Muscle of arm (tissue), 14 donors: ENCODE data around the gene MYORG. TPM values are rescaled to one million over a fixed set of nuclear protein-coding genes. Genes with fewer than 3 reads are reported as not detected.

Experiments
- DNase-seq: peaks from one replicate; pipeline ENCODE4 v3.0.0-alpha.2; 2013
- long read RNA-seq, 11 donors: transcript quantifications; one replicate each; lab custom pipeline, GENCODE V29; 2026
- polyA plus RNA-seq, 12 donors: library from polyadenylated mRNA; unstranded; fragments of 120-200 nt; gene quantifications; one replicate each; pipeline ENCODE4 v1.2.1, GENCODE V29; 2013; ENCODE audit not compliant: insufficient read length in 12 of 12

MYORG gene
- 10 to 100 TPM in 10 of 12 donors, 1 to 10 TPM in 1, not detected in 1; 8.2 to 21.5 (median 18.4) TPM for polyA plus RNA-seq
- long read RNA-seq, donor 1, full-length matches to known transcripts, result 15 of 15 reads
- long read RNA-seq, donor 1, partial matches to known transcripts, result 0 of 15 reads
- long read RNA-seq, donor 1, other reads (novel, unspliced or antisense), result 0 of 15 reads
- long read RNA-seq, donor 2, full-length matches to known transcripts, result 8 of 8 reads
- long read RNA-seq, donor 2, partial matches to known transcripts, result 0 of 8 reads
- long read RNA-seq, donor 2, other reads (novel, unspliced or antisense), result 0 of 8 reads
- long read RNA-seq, donor 3, full-length matches to known transcripts, result 2 of 2 reads
- long read RNA-seq, donor 3, partial matches to known transcripts, result 0 of 2 reads
- long read RNA-seq, donor 3, other reads (novel, unspliced or antisense), result 0 of 2 reads
- long read RNA-seq, donor 4, full-length matches to known transcripts, result 4 of 4 reads
- long read RNA-seq, donor 4, partial matches to known transcripts, result 0 of 4 reads
- long read RNA-seq, donor 4, other reads (novel, unspliced or antisense), result 0 of 4 reads
- long read RNA-seq, donor 5, result 0 reads
- long read RNA-seq, donor 6, full-length matches to known transcripts, result 3 of 3 reads
- long read RNA-seq, donor 6, partial matches to known transcripts, result 0 of 3 reads
- long read RNA-seq, donor 6, other reads (novel, unspliced or antisense), result 0 of 3 reads
- long read RNA-seq, donor 7, full-length matches to known transcripts, result 6 of 6 reads
- long read RNA-seq, donor 7, partial matches to known transcripts, result 0 of 6 reads
- long read RNA-seq, donor 7, other reads (novel, unspliced or antisense), result 0 of 6 reads
- long read RNA-seq, donor 8, full-length matches to known transcripts, result 11 of 11 reads
- long read RNA-seq, donor 8, partial matches to known transcripts, result 0 of 11 reads
- long read RNA-seq, donor 8, other reads (novel, unspliced or antisense), result 0 of 11 reads
- long read RNA-seq, donor 9, full-length matches to known transcripts, result 1 of 1 reads
- long read RNA-seq, donor 9, partial matches to known transcripts, result 0 of 1 reads
- long read RNA-seq, donor 9, other reads (novel, unspliced or antisense), result 0 of 1 reads
- long read RNA-seq, donor 10, full-length matches to known transcripts, result 5 of 5 reads
- long read RNA-seq, donor 10, partial matches to known transcripts, result 0 of 5 reads
- long read RNA-seq, donor 10, other reads (novel, unspliced or antisense), result 0 of 5 reads
- long read RNA-seq, donor 11, full-length matches to known transcripts, result 4 of 4 reads
- long read RNA-seq, donor 11, partial matches to known transcripts, result 0 of 4 reads
- long read RNA-seq, donor 11, other reads (novel, unspliced or antisense), result 0 of 4 reads

DNA sequence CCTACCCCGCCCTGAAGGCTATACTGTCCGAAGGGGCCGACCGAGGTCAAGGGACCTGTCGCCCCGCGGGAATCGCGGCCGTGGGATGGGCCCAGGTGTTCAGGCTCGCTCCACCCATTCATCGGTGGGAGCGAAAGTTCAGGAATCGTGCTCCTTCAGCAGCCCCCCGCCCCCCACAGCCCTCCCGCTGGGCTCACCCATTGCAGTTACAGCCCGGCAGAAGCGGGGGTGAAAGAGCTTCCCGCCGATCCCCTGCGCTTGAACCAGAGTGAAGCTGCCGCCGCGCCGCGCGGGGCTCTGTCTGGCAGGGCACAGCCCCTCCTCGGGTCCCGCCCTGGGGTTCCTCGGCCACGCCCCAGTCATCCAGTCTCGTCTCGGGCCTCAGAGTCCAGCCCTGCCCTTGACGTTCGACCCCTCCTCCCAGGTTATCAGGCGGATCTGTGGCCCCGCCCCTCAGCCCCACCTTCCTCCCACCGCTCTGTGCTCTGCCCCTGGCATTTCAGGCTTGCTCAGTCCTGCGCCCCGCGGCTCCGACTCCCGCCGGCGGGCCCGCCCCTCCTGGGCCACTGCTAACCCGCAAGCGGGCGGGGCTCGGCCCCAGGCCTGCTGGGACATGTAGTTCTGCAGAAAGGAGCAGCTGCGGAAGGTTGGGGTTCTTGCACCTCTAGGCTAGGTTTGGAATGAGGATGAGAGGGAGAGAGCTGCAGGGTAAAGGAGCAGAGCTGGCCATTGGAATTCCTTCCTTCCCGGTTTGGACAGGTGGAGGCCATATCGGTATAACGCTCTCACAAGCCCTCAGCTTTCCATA is at the start of gene MYORG:
TSS of gene MYORG (minus strand) at position 303 of the 808 bp plus-strand sequence. CDS start 3,955 bp downstream, outside the sequence.
- DNase-seq, result peak; percentile 78

DNA sequence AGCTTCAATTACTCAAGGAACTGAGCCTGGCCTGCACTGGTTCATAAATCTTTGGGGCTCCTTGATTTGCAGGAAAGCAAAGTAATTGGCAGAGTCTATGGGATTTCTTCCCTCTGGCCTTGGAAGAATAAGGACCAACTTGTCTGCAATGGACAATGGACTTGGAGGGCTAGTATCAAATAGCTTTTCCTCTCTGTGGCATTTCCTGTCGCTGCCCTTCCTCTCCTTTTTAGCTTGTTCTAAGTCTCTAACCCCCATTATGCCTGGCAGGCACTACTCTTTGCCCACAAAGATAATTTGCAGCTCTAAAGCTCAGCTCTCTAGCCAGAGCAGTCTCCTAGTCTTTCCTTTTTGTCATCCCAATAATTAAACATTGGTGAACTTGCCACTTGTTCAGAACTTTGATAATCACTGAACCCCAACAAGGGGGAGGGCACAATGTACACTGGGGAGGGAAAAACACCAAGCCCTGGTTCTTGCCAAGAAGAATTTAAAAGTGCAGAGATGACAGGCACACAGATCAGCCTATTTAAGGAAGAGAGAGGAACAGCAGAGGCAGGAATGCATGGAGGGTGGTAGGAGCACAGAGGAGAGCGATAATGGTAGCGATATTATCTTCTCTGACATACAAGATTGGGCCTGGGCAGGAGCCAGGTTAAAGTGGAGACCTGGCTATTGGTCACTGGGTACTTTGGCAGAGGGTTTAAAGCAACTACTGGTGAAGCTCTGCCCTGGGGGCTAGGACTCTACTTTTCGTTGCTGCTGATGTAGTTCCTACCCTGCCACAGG is 43.2 kb upstream of the MYORG start:
- DNase-seq, result no peak

DNA sequence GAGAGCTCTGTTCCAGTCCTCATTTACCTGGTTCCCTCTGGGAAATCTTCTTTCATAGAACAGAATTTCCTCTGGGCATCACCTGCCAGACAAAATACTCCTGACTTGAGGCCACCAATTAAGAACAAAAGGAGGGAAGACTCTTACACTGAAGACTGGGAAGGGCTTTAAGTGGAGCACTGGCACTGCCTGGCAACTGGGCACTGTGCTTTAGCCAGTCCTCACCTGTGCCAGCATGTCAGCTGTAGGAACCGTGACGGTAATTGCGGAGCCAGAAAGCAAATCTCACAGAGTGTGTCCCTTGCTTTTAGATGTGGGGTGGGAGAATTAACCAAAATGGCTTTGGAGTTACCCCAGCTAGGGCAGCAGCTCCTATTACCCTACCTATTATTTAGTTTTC is 41.0 kb upstream of the MYORG start:
- DNase-seq, result no peak

DNA sequence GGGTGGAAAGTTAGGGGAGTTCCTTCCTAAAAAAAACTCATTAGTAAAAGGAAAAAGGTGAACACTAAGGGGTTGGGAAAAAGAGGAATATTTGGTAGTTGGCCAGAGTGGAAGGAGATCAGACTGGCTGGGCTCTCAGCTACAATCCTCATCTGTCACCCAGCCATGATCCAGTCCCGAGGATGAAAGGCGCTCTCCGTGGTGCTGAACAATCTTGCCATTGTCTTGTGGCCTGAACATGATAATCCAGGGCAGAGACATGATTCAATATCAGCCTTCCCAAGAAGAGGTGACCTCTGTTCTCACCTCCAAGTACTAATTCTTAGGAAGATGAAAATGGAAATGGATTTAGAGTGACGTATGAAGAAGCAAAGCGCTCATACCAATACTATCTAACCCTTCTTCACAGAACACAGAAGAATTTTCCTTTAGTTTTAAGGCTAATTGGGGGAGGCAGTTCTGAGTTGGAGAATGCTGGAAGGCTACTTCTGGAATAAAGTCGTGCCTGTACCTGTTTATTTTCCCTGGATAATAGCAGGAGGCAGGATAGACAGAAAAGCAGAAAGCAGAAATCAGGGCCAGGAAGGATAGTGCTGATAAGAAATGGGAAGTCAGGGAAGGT is 36.6 kb upstream of the MYORG start:
- peak; percentile 71 for DNase-seq

DNA sequence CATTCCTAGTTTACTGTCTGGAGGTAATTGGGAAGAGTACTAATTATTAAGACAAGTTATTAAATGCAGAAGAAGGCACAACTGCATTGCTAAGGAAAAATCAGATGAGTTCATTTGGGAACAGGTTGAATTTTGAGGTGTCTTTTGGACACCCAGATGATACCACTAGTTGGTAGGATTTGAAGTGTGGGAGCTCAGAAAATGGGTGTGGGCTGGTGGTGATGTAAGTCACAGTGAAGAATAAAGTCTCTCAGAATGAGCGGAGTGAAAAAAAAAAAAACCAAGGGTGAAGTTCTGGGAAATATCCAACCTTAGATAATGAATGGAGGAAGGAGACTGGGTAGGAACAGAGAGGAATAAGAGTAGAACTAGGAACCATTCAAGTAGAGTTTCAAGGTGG is 35.6 kb upstream of the MYORG start:
- DNase-seq, result no peak

DNA sequence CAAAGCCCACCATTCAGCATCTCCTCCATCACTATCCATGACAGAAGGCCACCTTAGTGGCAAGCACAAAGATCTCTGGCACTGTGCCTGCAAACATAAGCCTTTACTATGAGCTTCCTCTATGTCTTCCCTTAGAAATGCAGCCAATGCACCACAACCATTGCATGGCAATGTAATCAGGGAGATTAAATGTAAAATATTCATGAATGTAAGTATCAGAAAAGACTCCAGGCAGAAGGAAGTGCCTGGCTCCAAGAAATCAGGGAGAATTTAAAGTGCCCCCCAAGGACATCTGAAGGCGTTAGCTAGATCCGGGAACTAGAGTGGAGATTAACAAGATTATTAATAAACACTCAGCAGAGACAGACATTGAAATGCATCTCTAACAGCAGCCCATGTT is 32.5 kb upstream of the MYORG start:
- DNase-seq, result no peak

DNA sequence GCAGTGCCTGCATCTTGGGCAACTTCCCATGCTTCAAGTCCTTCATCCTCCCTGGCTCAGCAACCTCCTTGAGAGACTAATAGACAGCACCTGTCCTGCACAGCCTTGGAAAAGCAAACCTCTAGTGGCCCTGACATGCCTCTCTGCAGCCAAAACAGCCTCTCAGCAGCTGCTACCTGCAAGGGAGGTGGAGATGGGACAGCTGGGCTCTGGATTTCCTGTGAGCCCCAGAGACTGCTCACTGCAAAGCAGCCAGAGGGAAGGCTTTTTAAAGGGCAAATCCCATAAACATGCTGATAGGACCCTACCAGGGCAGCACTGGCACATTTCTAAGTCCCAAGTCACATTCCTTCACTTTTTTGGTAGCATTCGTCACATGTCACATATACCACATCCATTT is 31.5 kb upstream of the MYORG start:
- no peak for DNase-seq

DNA sequence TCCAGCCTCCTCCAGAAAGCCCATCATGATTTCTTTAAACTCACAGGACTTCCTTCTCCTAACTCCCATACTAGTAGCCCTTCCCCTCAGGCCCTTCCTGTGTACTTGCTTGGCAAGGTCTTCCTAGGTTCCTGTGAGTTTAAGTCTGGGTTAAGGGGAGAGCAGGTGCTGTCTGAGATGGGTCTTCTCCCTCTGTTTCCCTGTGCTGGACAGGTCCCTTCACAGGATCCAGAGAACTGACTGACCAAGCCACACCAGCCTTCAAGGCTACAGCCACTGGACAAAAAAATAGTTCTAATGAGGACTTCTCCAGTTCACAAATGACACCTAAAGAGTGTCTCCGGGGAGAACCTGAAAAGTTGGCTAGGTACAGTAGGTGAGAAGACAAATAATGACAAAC is 29.5 kb upstream of the MYORG start:
- no peak for DNase-seq

DNA sequence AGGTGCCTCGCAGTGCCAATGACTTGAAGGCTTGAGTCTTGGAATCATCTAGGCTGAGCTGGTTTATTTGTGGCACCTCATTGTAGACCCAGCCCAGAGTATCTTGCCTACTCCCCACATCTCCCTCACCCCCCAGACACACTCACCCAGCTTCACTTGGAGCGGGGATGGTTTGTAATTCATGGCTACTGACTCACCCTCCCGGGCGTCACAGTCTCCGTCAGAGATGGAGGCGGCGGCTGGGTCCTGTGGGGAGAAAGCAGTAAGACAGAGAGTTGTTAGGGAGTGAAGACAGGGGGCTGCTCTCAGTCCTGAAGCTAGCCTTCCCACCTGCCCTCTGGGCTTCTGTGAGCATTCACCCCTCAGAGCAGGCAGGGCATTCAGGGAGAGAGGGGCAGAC is 29.0 kb upstream of the MYORG start:
- DNase-seq, result no peak

DNA sequence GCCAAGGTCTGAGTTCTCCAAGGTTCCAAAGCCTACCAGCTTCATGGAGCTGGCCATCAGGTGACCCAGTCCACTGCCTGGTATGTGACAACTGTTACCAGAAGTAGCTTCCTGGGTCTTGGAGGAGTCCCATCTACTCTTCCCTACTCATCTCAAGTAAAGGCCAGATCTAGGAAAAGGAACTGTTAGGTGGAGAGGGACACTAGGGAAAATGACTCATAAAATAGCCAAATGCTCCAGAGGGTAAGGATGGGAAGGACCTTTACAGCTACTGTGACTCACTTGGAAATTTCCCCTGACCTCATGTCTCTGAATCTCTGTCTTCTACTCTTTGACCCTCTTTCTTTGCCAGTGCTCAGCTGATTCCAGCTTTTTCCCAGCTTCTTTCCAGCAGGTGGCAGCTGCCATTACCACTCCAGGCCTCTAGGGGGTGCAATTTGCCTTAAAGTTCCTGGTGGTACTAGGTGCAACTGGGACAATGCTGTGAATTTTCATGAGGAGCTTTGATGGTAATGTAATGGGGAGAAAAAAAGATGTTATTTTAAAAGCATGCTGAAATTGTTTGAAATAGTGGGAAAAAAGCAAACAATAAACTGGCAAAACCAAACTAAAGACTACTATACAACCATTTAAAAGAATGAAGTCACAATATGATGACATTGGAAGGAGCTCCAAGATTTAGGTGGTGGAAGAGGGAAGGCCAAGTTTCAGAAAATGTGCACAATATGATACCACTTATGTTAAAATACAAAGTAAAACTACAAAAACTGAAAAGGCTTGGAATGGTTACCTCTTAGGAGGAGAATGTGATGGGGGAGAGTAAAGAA is 27.1 kb upstream of the MYORG start:
- DNase-seq, result peak; percentile 55

GRCh38 chr9:34400686-34401602 is 24.2 kb upstream of the MYORG start:
- DNase-seq, result no peak

GRCh38 chr9:34400275-34400674 is 23.6 kb upstream of the MYORG start:
- DNase-seq, result no peak

DNA sequence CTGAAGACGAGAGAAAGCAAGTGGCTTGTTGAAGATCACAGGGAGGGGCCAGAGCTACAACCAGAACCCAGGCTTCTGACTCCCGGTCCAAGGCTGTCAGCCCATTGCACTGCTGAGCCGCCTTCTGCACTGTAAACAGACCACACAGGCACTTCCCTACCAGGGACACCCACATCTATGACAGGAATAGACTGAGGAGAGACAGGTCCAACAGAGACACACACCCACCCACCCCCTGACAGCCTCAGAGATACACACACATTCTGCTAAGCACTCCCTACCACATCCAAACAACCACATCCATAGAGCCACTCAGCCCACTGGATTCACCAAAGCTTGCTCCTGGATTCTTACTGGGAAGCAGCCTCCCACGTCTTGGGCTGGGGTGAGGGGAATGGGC is 23.0 kb upstream of the MYORG start:
- no peak for DNase-seq

DNA sequence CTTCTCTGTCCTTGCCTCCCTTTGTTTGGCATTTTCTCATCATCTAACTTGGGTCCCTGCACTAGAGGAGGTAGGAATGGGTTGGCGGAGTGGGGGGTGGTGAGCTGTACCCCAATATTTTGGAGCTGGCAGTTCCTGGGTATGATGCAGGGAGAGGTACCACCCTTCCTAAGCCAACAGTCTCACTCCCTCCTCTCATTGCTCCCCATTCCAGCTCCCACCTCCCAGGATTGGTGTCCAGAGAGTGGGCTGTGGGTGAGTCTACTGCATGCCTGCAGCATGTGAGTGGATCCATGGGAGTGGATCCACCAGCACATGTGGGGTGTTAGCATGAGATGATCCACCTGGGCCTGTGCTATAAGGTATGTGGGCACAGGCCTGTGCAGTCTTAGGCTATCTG is 22.2 kb upstream of the MYORG start:
- no peak for DNase-seq

DNA sequence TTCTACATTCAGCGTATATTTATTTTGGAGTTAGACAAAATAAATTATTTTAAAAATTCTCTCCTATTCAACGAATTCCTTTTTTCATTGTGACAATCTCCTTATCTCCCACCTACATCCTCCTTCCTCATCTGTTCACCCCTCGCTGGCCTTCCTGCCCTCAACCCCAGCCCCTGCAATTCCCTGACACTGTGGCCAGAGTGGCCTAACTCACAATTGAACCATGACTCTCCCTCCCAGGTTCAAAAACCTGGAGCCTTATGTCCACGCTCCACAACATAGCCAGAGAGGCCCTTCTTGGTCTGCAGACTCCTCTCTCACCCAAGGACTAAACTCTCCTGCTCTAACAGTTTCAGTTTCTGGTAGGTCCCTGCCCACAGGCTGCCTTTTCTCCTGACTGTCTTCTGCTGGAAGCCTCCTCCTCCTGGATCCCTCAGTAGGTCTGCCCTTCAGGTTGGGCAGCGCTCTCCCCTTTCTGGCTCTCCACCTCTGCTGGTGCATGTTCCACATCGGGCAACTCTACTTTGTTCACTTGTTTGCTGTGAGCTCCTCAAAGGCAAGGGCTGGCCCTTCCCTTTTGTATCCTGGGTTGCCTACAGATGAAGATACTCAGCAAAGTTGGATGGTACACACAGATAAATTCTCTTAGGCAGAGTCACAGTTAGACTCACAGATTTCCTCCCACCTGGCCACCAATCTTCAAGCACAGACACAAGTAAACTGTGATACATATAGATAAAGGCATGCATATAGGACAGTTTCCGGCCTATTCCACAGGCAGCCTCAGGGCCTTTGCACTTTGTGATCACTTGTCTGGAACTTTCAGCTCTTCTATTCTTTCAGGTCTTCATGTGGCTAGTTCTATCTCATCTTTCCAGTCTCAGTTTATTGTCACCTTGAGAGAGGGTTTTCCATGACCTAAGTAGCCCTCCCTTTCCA is 19.8 kb upstream of the MYORG start:
- no peak for DNase-seq

GRCh38 chr9:34392511-34392910 is 15.8 kb upstream of the MYORG start:
- DNase-seq, result no peak
